Measurements from ENCODE around the gene TMEM61.

GRCh38 chr1:54931275-54931840 lies 49.1 kb upstream of the TMEM61 start:
- TF ChIP-seq PPARA (CRISPR knock-in tag; IDR thresholded peaks at IDR 0.05; ENCODE audit: borderline replicate concordance) (no peak), ESRRG (CRISPR knock-in tag; IDR thresholded peaks at IDR 0.05) (no peak), PATZ1 (CRISPR knock-in tag; IDR thresholded peaks at IDR 0.05; ENCODE audit: borderline replicate concordance) (no peak), CREB5 (CRISPR knock-in tag; IDR thresholded peaks at IDR 0.05; ENCODE audit: low read depth) (no peak)
